Mesodermal cell (in vitro differentiated cells): ENCODE measurements around the gene ARID5B.

Experiments
- H3K27ac ChIP-seq: 2 replicates; pipeline ENCODE4 v1.7.0; 2013; ENCODE audit warnings: mild to moderate bottlenecking, low read depth, low read length, moderate library complexity; ENCODE audit not compliant: severe bottlenecking
- H3K36me3 ChIP-seq: 2 replicates; pipeline ENCODE4 v1.7.1; 2013; ENCODE audit warnings: mild to moderate bottlenecking, low read length, moderate library complexity; ENCODE audit not compliant: control insufficient read depth, insufficient read depth
- H3K4me1 ChIP-seq: one replicate; pipeline ENCODE4 v1.7.1; 2013; ENCODE audit warnings: mild to moderate bottlenecking, low read length; ENCODE audit not compliant: insufficient read depth, control insufficient read depth, poor library complexity, severe bottlenecking
- H3K4me3 ChIP-seq: 2 replicates; pipeline ENCODE4 v1.7.0; 2013; ENCODE audit warnings: low read length, control low read depth, mild to moderate bottlenecking; ENCODE audit not compliant: insufficient read depth, poor library complexity, severe bottlenecking; ENCODE audit errors: extremely low read depth
- H3K9me3 ChIP-seq: 2 replicates; pipeline ENCODE4 v1.7.1; 2013; ENCODE audit warnings: mild to moderate bottlenecking, low read length, moderate library complexity; ENCODE audit not compliant: control insufficient read depth
- WGBS, 2 experiments: methylation state at CpG; one replicate each; pipeline ENCODE4 v1.1.5; 2013; ENCODE audit warnings: missing lambda C conversion rate in 2 of 2; ENCODE audit not compliant: insufficient coverage in 2 of 2; 5-methylcytosine and 5-hydroxymethylcytosine counted together

ARID5B gene

DNA sequence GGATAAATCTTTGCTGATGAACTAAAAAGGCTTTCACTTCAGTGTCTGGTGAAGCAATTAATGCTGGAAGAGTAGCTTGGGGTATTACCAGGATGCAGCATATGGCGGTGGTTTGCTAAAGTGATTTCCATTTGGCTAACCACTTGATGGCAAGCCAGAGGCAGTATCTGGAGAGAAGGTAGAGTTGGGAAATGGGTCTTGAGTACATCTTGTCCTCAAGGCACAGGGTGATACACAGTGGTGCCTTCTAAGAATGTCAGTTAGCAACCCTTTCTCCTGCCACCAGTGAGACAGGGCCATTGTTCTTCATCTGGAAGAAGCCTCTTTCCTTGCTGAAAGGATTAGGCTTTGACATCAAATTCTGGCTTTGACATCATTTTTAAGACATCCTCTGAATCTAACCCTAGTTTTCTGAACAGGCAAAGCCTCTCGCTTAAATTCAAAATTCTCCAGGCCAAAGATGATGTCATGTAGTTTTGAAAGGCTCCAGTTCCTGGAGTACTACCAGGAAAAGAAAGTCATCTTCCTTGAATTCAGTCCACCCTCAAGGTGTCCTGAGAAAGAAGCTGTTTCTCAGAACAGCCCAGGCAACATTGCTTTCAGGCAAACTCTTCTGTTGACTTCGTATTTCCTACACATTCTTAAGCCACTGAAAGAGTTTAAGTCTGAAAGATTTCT is 162.4 kb downstream of the ARID5B start:
- no peaks in the 10 kb centered on the region for H3K9me3 ChIP-seq
- WGBS, 2 experiments: 91 to 100% methylated on average over 2 to 3 of the region's 3 CpGs
- H3K36me3 ChIP-seq: peaks cover 78% of the 10 kb centered on the region
- peaks cover 10% of the 10 kb centered on the region for H3K4me1 ChIP-seq
- no peak overlapping the region for H3K27ac ChIP-seq
- H3K4me3 ChIP-seq: no peak overlapping the region

DNA sequence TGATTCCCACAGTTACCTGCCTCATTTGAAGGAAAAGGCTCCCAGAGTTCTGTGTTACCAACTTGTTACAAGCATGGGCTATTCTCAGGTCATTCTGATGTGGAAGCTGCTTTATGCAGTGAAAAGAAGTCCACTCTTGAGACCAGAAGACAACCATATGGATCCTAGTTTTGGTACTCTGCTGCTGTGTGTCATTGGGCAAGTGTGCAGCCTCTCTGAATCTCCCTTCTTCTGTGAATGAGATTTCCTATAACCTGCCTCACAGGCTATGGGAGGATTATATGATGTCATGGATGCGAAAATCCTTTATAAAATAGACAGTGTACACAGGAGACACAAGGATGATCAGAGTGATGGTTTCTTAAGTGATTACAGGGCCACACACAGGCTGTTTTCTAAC is 166.1 kb downstream of the ARID5B start:
- peaks cover 81% of the 10 kb centered on the region for H3K36me3 ChIP-seq
- no CpG with 5 or more reads among the region's 1 CpG for WGBS, 2 experiments
- H3K4me3 ChIP-seq: no peak overlapping the region
- H3K9me3 ChIP-seq: no peaks in the 10 kb centered on the region
- no peak overlapping the region for H3K27ac ChIP-seq
- H3K4me1 ChIP-seq: peaks cover 4% of the 10 kb centered on the region

- Histone ChIP-seq H3K36me3 (peaks cover 80% of the 10 kb centered on the region), H3K9me3 (no peaks in the 10 kb centered on the region), H3K27ac (no peak overlapping the region), H3K4me1 (no peaks in the 10 kb centered on the region), H3K4me3 (no peak overlapping the region)
- WGBS, 2 experiments: 83 to 92% methylated on average over 2 to 3 of the region's 7 CpGs
These were observed 167.0 kb downstream of the ARID5B start for GRCh38 chr10:62068464-62068863.

- no peak overlapping the region for H3K27ac ChIP-seq
- WGBS, 2 experiments: 93 to 95% methylated on average over 6 of the region's 8 CpGs
- H3K9me3 ChIP-seq: no peaks in the 10 kb centered on the region
- peaks cover 76% of the 10 kb centered on the region for H3K36me3 ChIP-seq
- H3K4me1 ChIP-seq: no peaks in the 10 kb centered on the region
- H3K4me3 ChIP-seq: no peak overlapping the region
These were observed 168.1 kb downstream of the ARID5B start for GRCh38 chr10:62069452-62070178.

- peaks cover 77% of the 10 kb centered on the region for H3K36me3 ChIP-seq
- no peak overlapping the region for H3K27ac ChIP-seq
- 58 to 74% methylated on average over 4 to 5 of the region's 6 CpGs for WGBS, 2 experiments
- no peak overlapping the region for H3K4me3 ChIP-seq
- no peaks in the 10 kb centered on the region for H3K9me3 ChIP-seq
- H3K4me1 ChIP-seq: peaks cover 7% of the 10 kb centered on the region
These were observed 170.4 kb downstream of the ARID5B start for GRCh38 chr10:62071846-62072281.

DNA sequence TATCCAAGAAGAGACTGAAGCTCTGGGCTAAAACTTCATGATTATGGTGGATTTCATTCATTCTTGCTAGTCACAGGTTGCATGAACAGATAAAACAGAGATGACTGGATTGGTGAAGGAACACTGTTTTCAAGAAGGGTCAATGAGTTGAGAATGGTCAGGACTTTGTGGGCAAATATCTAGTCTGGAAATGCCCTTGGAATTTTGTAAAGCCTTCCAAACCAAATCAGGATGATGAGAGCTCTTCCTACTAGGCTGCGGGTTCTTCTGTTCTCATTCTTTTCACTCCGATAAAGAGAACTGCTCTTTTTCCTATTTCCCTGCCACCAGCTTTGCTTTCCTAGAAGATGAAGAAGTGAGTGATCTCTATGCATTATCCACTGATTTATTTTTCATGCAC is 171.4 kb downstream of the ARID5B start:
- H3K4me1 ChIP-seq: peaks cover 12% of the 10 kb centered on the region
- WGBS, 2 experiments: 100% methylated on average over 2 of the region's 2 CpGs
- no peak overlapping the region for H3K4me3 ChIP-seq
- H3K27ac ChIP-seq: no peak overlapping the region
- peaks cover 70% of the 10 kb centered on the region for H3K36me3 ChIP-seq
- no peaks in the 10 kb centered on the region for H3K9me3 ChIP-seq

GRCh38 chr10:62073429-62073828 is 171.9 kb downstream of the ARID5B start:
- H3K4me1 ChIP-seq: peaks cover 12% of the 10 kb centered on the region
- H3K27ac ChIP-seq: no peak overlapping the region
- no peak overlapping the region for H3K4me3 ChIP-seq
- H3K36me3 ChIP-seq: peaks cover 70% of the 10 kb centered on the region
- WGBS, 2 experiments: 78 to 82% methylated on average over 2 to 3 of the region's 3 CpGs
- no peaks in the 10 kb centered on the region for H3K9me3 ChIP-seq

GRCh38 chr10:62075414-62075813 is 173.9 kb downstream of the ARID5B start:
- Histone ChIP-seq H3K4me3 (no peak overlapping the region), H3K9me3 (no peaks in the 10 kb centered on the region), H3K27ac (no peak overlapping the region), H3K4me1 (peaks cover 12% of the 10 kb centered on the region), H3K36me3 (peaks cover 77% of the 10 kb centered on the region)
- WGBS, 2 experiments: 84 to 86% methylated on average over 9 to 11 of the region's 11 CpGs

- Histone ChIP-seq H3K27ac (no peak overlapping the region), H3K4me1 (peaks cover 12% of the 10 kb centered on the region), H3K4me3 (no peak overlapping the region), H3K9me3 (no peaks in the 10 kb centered on the region), H3K36me3 (peaks cover 72% of the 10 kb centered on the region)
- 87 to 100% methylated on average over 4 to 7 of the region's 8 CpGs for WGBS, 2 experiments
These were observed 174.4 kb downstream of the ARID5B start for GRCh38 chr10:62075912-62076311.

GRCh38 chr10:62076891-62077290 is 175.4 kb downstream of the ARID5B start:
- Histone ChIP-seq H3K36me3 (peaks cover 64% of the 10 kb centered on the region), H3K4me3 (no peak overlapping the region), H3K4me1 (peaks cover 19% of the 10 kb centered on the region), H3K27ac (peak overlapping the region; percentile 0), H3K9me3 (no peaks in the 10 kb centered on the region)
- 88% methylated on average over 1 of the region's 2 CpGs; no CpG with 5 or more reads in 1 of the 2 experiments for WGBS, 2 experiments
